Measurements from ENCODE around the gene TRIO. TPM values are rescaled to one million over a fixed set of nuclear protein-coding genes. Genes with fewer than 3 reads are reported as not detected.

Gene TRIO
- polyA plus RNA-seq, 3 donors = 10.3 to 63.1 (median 34.5) TPM

- no peak overlapping the region for H3K27ac ChIP-seq (ENCODE audit: low read depth, low read length)
- WGBS, 3 donors = 68 to 86% (median 81%) methylated on average over 3 of the region's 3 CpGs
Observed at GRCh38 chr5:14177634-14178033, 34.5 kb downstream of the TRIO start.

- 56 to 84% (median 77%) methylated on average over 4 of the region's 4 CpGs for WGBS, 3 donors
- H3K27ac ChIP-seq (ENCODE audit: low read depth, low read length) = no peak overlapping the region
Observed at GRCh38 chr5:14178091-14178490, 34.9 kb downstream of the TRIO start.

- WGBS, 3 donors = 75 to 82% (median 77%) methylated on average over 10 of the region's 10 CpGs
- H3K27ac ChIP-seq (ENCODE audit: low read depth, low read length) = no peak overlapping the region
Observed at GRCh38 chr5:14178671-14179211, 35.6 kb downstream of the TRIO start.

GRCh38 chr5:14179446-14179845 is 36.3 kb downstream of the TRIO start:
- no peak overlapping the region for H3K27ac ChIP-seq (ENCODE audit: low read depth, low read length)
- 70 to 75% (median 71%) methylated on average over 6 of the region's 6 CpGs for WGBS, 3 donors

GRCh38 chr5:14180437-14180836 is 37.3 kb downstream of the TRIO start:
- no peak overlapping the region for H3K27ac ChIP-seq (ENCODE audit: low read depth, low read length)
- 92 to 97% (median 97%) methylated on average over 3 of the region's 3 CpGs for WGBS, 3 donors

- no peak overlapping the region for H3K27ac ChIP-seq (ENCODE audit: low read depth, low read length)
- 83 to 92% (median 87%) methylated on average over 11 of the region's 11 CpGs for WGBS, 3 donors
Observed at GRCh38 chr5:14181299-14181968, 38.3 kb downstream of the TRIO start.

- 76 to 91% (median 86%) methylated on average over 5 of the region's 5 CpGs for WGBS, 3 donors
- no peak overlapping the region for H3K27ac ChIP-seq (ENCODE audit: low read depth, low read length)
Observed at GRCh38 chr5:14182761-14183160, 39.6 kb downstream of the TRIO start.

GRCh38 chr5:14183187-14183939 is 40.2 kb downstream of the TRIO start:
- H3K27ac ChIP-seq (ENCODE audit: low read depth, low read length) = no peak overlapping the region
- WGBS, 3 donors = 35 to 51% (median 48%) methylated on average over 8 of the region's 8 CpGs

- no peak overlapping the region for H3K27ac ChIP-seq (ENCODE audit: low read depth, low read length)
- 60 to 86% (median 69%) methylated on average over 7 of the region's 7 CpGs for WGBS, 3 donors
Observed at GRCh38 chr5:14184082-14184481, 40.9 kb downstream of the TRIO start.

GRCh38 chr5:14184725-14185124 is 41.6 kb downstream of the TRIO start:
- 75 to 87% (median 80%) methylated on average over 11 of the region's 11 CpGs for WGBS, 3 donors
- no peak overlapping the region for H3K27ac ChIP-seq (ENCODE audit: low read depth, low read length)

- no peak overlapping the region for H3K27ac ChIP-seq (ENCODE audit: low read depth, low read length)
- 62 to 90% (median 72%) methylated on average over 7 of the region's 7 CpGs for WGBS, 3 donors
Observed at GRCh38 chr5:14185326-14186058, 42.4 kb downstream of the TRIO start.

GRCh38 chr5:14186059-14186830 is 43.1 kb downstream of the TRIO start:
- no peak overlapping the region for H3K27ac ChIP-seq (ENCODE audit: low read depth, low read length)
- 71 to 90% (median 73%) methylated on average over 7 of the region's 7 CpGs for WGBS, 3 donors

GRCh38 chr5:14187157-14187556 is 44.0 kb downstream of the TRIO start:
- 53 to 84% (median 65%) methylated on average over 3 of the region's 3 CpGs for WGBS, 3 donors
- H3K27ac ChIP-seq (ENCODE audit: low read depth, low read length) = no peak overlapping the region

- WGBS, 3 donors = 56 to 77% (median 67%) methylated on average over 5 of the region's 5 CpGs
- H3K27ac ChIP-seq (ENCODE audit: low read depth, low read length) = no peak overlapping the region
Observed at GRCh38 chr5:14187660-14188059, 44.5 kb downstream of the TRIO start.

GRCh38 chr5:14188778-14189177 is 45.6 kb downstream of the TRIO start:
- no peak overlapping the region for H3K27ac ChIP-seq (ENCODE audit: low read depth, low read length)
- 96 to 98% (median 97%) methylated on average over 4 of the region's 4 CpGs for WGBS, 3 donors

- 72 to 81% (median 78%) methylated on average over 4 of the region's 4 CpGs for WGBS, 3 donors
- H3K27ac ChIP-seq (ENCODE audit: low read depth, low read length) = no peak overlapping the region
Observed at GRCh38 chr5:14189680-14190079, 46.5 kb downstream of the TRIO start.

- no peak overlapping the region for H3K27ac ChIP-seq (ENCODE audit: low read depth, low read length)
- 52 to 63% (median 56%) methylated on average over 13 of the region's 13 CpGs for WGBS, 3 donors
Observed at GRCh38 chr5:14190194-14191164, 47.3 kb downstream of the TRIO start.
